H1 (cell line): Measurements from ENCODE around the gene CCDC141. TPM values are rescaled to one million over a fixed set of nuclear protein-coding genes. Genes with fewer than 3 reads are reported as not detected.

Source experiments
- NRF1 ChIP-seq: IDR thresholded peaks from 2 replicates; pipeline ENCODE4 v1.6.1; 2011; ENCODE audit warnings: mild to moderate bottlenecking, low read depth, low read length, improper control_type of control experiment
- SIX5 ChIP-seq: IDR thresholded peaks from 2 replicates; pipeline ENCODE4 v1.6.1; 2011; ENCODE audit warnings: mild to moderate bottlenecking, low read depth, low read length
- SRF ChIP-seq: IDR thresholded peaks from 2 replicates; pipeline ENCODE4 v1.6.1; 2011; ENCODE audit warnings: mild to moderate bottlenecking, low read depth, low read length, moderate library complexity
- polyA plus RNA-seq, 7 experiments: library from polyadenylated mRNA; depleted of rRNA in 3 of 7; stranded (reverse) in 5 of 7; unstranded in 2 of 7; fragments of >200 nt in 5 of 7; fragments of 200-250 nt in 2 of 7; gene quantifications; 1 replicate in 5 of 7; 2 replicates in 1 of 7; 4 replicates in 1 of 7; pipeline versions ENCODE4 v1.2.1 to v1.2.3, GENCODE V29; 2011 to 2013; ENCODE audit warnings: missing spikeins in 2 of 7, mixed read lengths in 2 of 7
- total RNA-seq: library from RNA; stranded (reverse); fragmentation: NEBNext Ultra II Directional; extraction: Animal tissue kit (Norgen Biotek cat#: 25700); gene quantifications from 2 replicates; pipeline ENCODE4 v1.2.1, GENCODE V29; 2021

Gene CCDC141
- total and polyA plus RNA-seq, 2 of the 8 experiments (the other 6 are each of a cell fraction or from before 2014, with no cell fraction given): 0.56 to 21.6 TPM

DNA sequence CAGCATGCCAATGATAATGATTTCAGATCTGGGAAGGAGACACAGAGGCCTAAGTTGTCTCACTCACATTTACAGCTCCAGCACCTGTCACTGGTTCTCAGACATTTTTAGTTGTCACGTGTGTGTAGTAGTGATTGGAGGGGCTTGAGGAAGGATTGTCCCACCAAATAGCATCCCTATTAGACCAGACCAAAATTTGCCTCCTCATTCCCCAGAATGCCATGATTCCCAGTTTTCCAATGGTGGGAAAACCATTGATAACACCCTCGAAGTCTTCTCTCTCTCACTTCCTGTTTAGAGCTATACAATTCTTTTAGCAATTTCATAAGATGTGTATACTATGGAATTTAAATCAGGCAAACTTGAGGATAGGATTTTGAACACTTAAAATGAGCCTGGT lies 52.5 kb downstream of the CCDC141 start (continued):
- TF ChIP-seq NRF1 (no peak), SIX5 (no peak), SRF (no peak)
- TF ChIP-seq, all 59 proteins: peak for 0
